Chondrocyte (in vitro differentiated cells): ENCODE data around the gene TBCC. TPM values are rescaled to one million over a fixed set of nuclear protein-coding genes. Genes with fewer than 3 reads are reported as not detected.
"Not testable (repeated sequence)": the region's sequence is repeated elsewhere in the genome, so short reads cannot be mapped to it uniquely, and the experiment has no call there.

Experiments used
- DNase-seq: peaks from one replicate; pipeline ENCODE4 v3.0.0; 2021; ENCODE audit warnings: mixed read lengths, low spot score
- H3K27ac Mint-ChIP-seq: one replicate; pipeline ENCODE4 v1.8.0; 2021; ENCODE audit warnings: mild to moderate bottlenecking, moderate library complexity, mixed read lengths; ENCODE audit not compliant: unreplicated experiment
- H3K27me3 Mint-ChIP-seq: 2 replicates; pipeline ENCODE4 v1.8.0; 2021; ENCODE audit warnings: low read depth, mixed read lengths
- H3K36me3 Mint-ChIP-seq: 2 replicates; pipeline ENCODE4 v1.8.0; 2021; ENCODE audit warnings: low read depth, mixed read lengths
- H3K4me1 Mint-ChIP-seq: 2 replicates; pipeline ENCODE4 v1.8.0; 2021; ENCODE audit warnings: low read depth, mild to moderate bottlenecking, mixed read lengths
- H3K4me3 Mint-ChIP-seq: one replicate; pipeline ENCODE4 v1.8.0; 2021; ENCODE audit warnings: mild to moderate bottlenecking, moderate library complexity, mixed read lengths; ENCODE audit not compliant: unreplicated experiment
- H3K9me3 Mint-ChIP-seq: 2 replicates; pipeline ENCODE4 v1.8.0; 2021; ENCODE audit warnings: low read depth, mixed read lengths
- total RNA-seq: library from RNA; stranded (reverse); gene quantifications from 3 replicates; pipeline ENCODE4 v1.2.1, GENCODE V29; 2021
- TF ChIP-seq, protein P1 (sequence below): fragments of 200-600 bp; sonication (generic); IDR thresholded peaks from 2 replicates; pipeline ENCODE4 v1.5.0; 2021; ENCODE audit warnings: antibody characterized with exemption, mild to moderate bottlenecking, moderate library complexity

The TBCC gene
- total RNA-seq, 1 donor from 2014 or later, result 19.3 TPM

DNA sequence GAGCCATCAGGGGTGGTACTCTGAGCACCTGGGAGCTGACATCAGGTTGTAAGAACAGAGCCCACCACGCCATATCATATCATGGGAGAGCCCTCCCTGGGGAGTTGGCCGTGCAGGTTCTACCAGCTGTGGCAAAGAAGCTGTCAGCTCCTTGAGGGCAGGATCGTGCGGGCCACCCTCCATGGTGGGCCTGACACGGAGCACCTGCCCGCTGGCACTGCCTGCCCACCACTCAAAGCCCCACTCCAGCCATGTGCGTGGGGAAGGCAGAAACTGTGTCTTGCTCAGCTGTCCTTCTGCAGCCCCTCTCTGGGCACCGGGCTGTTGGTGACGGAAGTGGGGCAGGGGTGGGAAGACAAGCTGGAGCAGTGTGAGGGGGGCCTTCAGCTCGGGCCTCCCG, 37.8 kb downstream of the TBCC start:
- Mint-ChIP-seq H3K4me1 (peaks cover 5% of the 10 kb centered on the region), H3K27me3 (no peaks in the 10 kb centered on the region), H3K4me3 (no peak overlapping the region), H3K27ac (no peak overlapping the region), H3K9me3 (peaks cover 9% of the 10 kb centered on the region), H3K36me3 (peaks cover 3% of the 10 kb centered on the region)
- TF ChIP-seq, protein P1, sequence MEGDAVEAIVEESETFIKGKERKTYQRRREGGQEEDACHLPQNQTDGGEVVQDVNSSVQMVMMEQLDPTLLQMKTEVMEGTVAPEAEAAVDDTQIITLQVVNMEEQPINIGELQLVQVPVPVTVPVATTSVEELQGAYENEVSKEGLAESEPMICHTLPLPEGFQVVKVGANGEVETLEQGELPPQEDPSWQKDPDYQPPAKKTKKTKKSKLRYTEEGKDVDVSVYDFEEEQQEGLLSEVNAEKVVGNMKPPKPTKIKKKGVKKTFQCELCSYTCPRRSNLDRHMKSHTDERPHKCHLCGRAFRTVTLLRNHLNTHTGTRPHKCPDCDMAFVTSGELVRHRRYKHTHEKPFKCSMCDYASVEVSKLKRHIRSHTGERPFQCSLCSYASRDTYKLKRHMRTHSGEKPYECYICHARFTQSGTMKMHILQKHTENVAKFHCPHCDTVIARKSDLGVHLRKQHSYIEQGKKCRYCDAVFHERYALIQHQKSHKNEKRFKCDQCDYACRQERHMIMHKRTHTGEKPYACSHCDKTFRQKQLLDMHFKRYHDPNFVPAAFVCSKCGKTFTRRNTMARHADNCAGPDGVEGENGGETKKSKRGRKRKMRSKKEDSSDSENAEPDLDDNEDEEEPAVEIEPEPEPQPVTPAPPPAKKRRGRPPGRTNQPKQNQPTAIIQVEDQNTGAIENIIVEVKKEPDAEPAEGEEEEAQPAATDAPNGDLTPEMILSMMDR, result no peak
- DNase-seq, result peak; percentile 73

DNA sequence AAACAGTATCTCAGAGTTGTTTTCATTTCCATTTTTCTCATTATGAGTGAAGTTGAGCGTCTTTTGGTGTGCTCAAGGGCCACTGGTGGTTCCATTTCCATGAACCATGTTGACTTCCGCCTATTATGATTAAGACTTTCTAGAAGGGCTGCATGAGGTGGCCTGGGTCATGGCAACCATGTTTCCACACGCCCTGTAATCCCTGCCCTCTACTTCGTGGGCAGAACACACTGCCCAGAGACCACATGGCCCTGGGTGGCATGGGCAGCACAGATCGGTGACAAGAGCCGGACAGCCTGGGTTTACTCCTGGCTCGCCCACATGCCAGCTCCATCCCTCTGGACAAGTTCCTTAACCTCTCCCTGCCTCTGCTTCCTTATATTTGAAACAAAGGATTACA, 38.3 kb downstream of the TBCC start:
- no peak overlapping the region for H3K27ac Mint-ChIP-seq
- H3K27me3 Mint-ChIP-seq, result no peaks in the 10 kb centered on the region
- H3K9me3 Mint-ChIP-seq, result peaks cover 9% of the 10 kb centered on the region
- H3K4me3 Mint-ChIP-seq, result no peak overlapping the region
- TF ChIP-seq, protein P1, result no peak
- DNase-seq, result peak; percentile 46
- peaks cover 5% of the 10 kb centered on the region for H3K4me1 Mint-ChIP-seq
- peaks cover 3% of the 10 kb centered on the region for H3K36me3 Mint-ChIP-seq

DNA sequence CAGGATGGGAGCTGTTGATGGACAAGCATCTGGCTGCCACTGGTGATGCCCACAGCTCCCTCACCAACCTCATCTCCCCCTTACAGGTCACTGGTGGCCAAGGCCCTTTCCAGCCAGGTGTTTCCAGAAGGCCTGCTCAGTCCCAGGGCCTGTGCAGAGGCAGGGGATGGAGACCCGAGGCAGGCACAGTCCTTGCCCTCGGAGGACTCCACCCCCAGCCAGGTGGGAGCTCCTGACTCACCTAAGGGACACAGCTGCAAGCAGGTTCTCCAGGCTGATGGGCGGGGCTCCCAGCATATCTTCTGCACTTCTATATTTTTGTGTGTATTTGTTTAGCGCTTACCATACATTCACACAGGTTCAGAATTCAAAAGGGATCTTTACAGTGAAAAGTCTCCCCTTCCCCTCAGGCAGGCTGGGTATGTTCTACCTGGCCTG, 40.9 kb downstream of the TBCC start:
- Mint-ChIP-seq H3K36me3 (no peaks in the 10 kb centered on the region), H3K4me3 (no peak overlapping the region), H3K27me3 (no peaks in the 10 kb centered on the region), H3K4me1 (no peaks in the 10 kb centered on the region), H3K9me3 (no peaks in the 10 kb centered on the region), H3K27ac (no peak overlapping the region)
- TF ChIP-seq, protein P1, result no peak
- peak; percentile 72 for DNase-seq

DNA sequence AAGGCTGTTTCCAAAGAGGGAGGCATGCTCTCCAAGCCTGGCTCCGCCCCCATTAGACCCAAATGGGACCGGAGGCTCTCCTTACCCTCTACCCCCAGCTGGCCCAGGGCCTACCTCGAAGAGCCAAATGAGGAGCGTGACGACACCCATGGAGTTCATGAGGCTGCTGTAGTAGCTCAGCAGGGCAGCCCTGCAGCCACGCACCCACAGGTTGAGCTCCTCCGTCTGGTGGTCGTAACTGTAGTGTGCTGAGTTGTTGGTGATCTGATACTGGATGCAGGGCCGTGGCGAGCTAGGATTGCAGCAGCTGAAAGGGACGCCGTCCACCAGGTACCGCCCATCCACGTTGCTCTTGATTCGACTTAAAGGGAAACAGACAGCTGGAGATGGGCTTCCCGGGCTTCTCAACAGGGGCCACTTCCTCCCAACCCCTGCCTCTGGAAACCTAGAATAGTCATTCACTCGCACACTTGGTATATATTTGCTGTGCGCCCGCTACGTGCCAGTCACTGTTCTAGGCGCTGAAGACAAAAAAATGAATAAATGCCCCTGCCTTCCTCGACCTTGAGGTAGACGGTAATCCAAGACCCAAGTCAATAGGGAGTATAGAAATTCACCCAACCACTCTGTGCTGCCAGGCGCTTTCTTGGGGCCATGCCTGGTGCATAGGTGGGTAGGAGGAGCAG, 41.5 kb downstream of the TBCC start:
- no peak overlapping the region for H3K27ac Mint-ChIP-seq
- H3K27me3 Mint-ChIP-seq, result no peaks in the 10 kb centered on the region
- H3K4me3 Mint-ChIP-seq, result no peak overlapping the region
- H3K4me1 Mint-ChIP-seq, result no peaks in the 10 kb centered on the region
- no peaks in the 10 kb centered on the region for H3K9me3 Mint-ChIP-seq
- no peaks in the 10 kb centered on the region for H3K36me3 Mint-ChIP-seq
- TF ChIP-seq, protein P1, result no peak
- DNase-seq, result peak; percentile 71

DNA sequence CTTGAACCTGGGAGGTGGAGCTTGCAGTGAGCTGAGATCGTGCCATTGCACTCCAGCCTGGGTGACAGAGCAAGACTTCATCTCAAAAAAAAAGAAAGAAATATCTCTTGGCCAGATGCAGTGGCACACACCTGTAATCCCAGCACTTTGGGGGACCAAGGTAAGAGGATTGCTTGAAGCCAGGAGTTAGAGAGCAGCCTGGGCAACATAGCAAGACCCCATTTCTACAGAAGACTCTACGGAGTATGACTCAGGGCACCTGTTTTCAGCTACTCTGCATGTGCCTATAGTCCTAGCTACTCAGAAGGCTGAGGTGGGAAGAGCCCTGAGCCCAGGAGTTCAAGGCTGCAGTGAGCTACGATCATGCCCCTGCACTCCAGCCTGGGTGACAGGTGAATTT, 43.1 kb downstream of the TBCC start:
- not testable (repeated sequence) for H3K4me1 Mint-ChIP-seq, H3K27me3 Mint-ChIP-seq, DNase-seq, H3K27ac Mint-ChIP-seq, H3K36me3 Mint-ChIP-seq, H3K9me3 Mint-ChIP-seq, H3K4me3 Mint-ChIP-seq

DNA sequence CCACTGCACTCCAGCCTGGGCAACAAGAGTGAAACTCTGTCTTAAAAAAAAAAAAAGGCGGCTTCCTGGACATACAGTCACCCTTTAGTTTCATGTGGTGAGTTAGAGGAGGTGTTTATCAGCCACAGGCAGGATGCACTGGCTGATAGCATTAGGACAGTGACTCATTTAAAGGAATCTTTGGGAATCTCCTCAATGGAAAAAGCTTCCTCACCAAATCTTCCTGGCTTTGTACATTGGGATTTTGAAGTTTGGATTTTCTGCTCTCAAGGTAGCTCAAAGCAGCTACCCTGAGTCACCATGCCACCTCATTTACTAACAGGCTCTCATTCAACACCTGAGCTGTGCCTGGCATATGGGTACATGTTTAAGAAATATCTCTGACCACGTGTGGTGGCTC, 43.7 kb downstream of the TBCC start:
- TF ChIP-seq, protein P1, result no peak
- no peaks in the 10 kb centered on the region for H3K36me3 Mint-ChIP-seq
- no peak for DNase-seq
- no peak overlapping the region for H3K4me3 Mint-ChIP-seq
- no peaks in the 10 kb centered on the region for H3K9me3 Mint-ChIP-seq
- H3K4me1 Mint-ChIP-seq, result no peaks in the 10 kb centered on the region
- H3K27ac Mint-ChIP-seq, result no peak overlapping the region
- no peaks in the 10 kb centered on the region for H3K27me3 Mint-ChIP-seq
